Peyer's patch (tissue), 4 donors: ENCODE data around the gene GRIN3B. TPM values are rescaled to one million over a fixed set of nuclear protein-coding genes. Genes with fewer than 3 reads are reported as not detected.

Source experiments
- DNase-seq, 3 donors: peaks; one replicate each; pipeline ENCODE4 v3.0.0-alpha.2; 2017 to 2019
- H3K27ac ChIP-seq, 4 donors: fragments of 200-600 bp; sonication (generic); one replicate each; pipeline ENCODE4 v1.5.1; 2016 to 2019
- H3K27me3 ChIP-seq, 2 donors: fragments of 200-600 bp; sonication (generic); one replicate each; pipeline ENCODE4 v1.5.1; 2019
- H3K36me3 ChIP-seq, 3 donors: fragments of 200-600 bp; sonication (generic); one replicate each; pipeline ENCODE4 v1.5.1; 2016 to 2019
- H3K4me1 ChIP-seq, 4 donors: fragments of 200-600 bp; sonication (generic); one replicate each; pipeline ENCODE4 v1.5.1; 2016 to 2019
- H3K4me3 ChIP-seq, 4 donors: fragments of 200-600 bp; sonication (generic); 1 replicate in 3 of 4; 2 replicates in 1 of 4; pipeline ENCODE4 v1.5.1; 2016 to 2019; ENCODE audit warnings: mild to moderate bottlenecking in 1 of 4
- H3K9me3 ChIP-seq, 4 donors: fragments of 200-600 bp; sonication (generic); one replicate each; pipeline ENCODE4 v1.5.1; 2016 to 2019; ENCODE audit warnings: mild to moderate bottlenecking in 1 of 4
- POLR2A ChIP-seq, 2 donors: fragments of 450-650 bp; IDR thresholded peaks; one replicate each; pipeline ENCODE4 v1.5.1; 2017; ENCODE audit warnings: antibody characterized with exemption in 2 of 2, mild to moderate bottlenecking in 2 of 2, moderate library complexity in 2 of 2
- total RNA-seq, 4 donors: library from RNA; depleted of rRNA; stranded (reverse); fragments of >200 nt; gene quantifications; one replicate each; pipeline ENCODE4 v1.1.0, GENCODE V29; 2016
- TF ChIP-seq, protein P1 (sequence below), 6 experiments: fragments of 450-650 bp in 4 of 6; fragments of 200-600 bp in 2 of 6; sonication (generic) in 1 of 6; IDR thresholded peaks; one replicate each; pipeline ENCODE4 v1.5.1; 2017 to 2019; ENCODE audit warnings: antibody characterized with exemption in 6 of 6, mild to moderate bottlenecking in 3 of 6, moderate library complexity in 1 of 6

GRIN3B gene
- total RNA-seq, 4 donors from 2014 or later = not detected

DNA sequence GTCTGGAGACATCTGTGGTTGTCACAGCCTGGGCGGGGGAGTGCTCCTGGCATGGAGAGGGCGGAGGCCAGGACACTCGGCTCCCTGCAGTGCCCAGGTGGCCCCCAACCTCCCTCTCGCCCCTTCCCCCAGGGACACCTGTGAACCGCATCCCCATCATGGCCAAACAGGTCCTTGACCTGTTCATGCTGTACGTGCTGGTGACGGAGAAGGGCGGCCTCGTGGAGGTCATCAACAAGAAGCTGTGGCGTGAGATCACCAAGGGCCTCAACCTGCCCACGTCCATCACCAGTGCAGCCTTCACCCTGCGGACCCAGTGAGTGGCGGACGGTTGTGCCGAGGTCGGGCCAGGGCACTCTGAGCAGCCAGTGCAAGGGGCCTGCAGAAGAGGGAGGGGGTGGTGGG lies 36.1 kb upstream of the GRIN3B start:
- Histone ChIP-seq H3K4me1 (no peaks in the 10 kb centered on the region), H3K4me3 (no peak overlapping the region), H3K27me3 (no peaks in the 10 kb centered on the region), H3K27ac (no peak overlapping the region), H3K9me3 (no peaks in the 10 kb centered on the region), H3K36me3 (peaks cover 0 to 32% (median 0%) of the 10 kb centered on the region in 3 donors)
- TF ChIP-seq, protein P1, sequence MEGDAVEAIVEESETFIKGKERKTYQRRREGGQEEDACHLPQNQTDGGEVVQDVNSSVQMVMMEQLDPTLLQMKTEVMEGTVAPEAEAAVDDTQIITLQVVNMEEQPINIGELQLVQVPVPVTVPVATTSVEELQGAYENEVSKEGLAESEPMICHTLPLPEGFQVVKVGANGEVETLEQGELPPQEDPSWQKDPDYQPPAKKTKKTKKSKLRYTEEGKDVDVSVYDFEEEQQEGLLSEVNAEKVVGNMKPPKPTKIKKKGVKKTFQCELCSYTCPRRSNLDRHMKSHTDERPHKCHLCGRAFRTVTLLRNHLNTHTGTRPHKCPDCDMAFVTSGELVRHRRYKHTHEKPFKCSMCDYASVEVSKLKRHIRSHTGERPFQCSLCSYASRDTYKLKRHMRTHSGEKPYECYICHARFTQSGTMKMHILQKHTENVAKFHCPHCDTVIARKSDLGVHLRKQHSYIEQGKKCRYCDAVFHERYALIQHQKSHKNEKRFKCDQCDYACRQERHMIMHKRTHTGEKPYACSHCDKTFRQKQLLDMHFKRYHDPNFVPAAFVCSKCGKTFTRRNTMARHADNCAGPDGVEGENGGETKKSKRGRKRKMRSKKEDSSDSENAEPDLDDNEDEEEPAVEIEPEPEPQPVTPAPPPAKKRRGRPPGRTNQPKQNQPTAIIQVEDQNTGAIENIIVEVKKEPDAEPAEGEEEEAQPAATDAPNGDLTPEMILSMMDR (IDR thresholded peaks at IDR 0.05) = no peak
- TF ChIP-seq POLR2A (IDR thresholded peaks at IDR 0.05) = no peak
- DNase-seq = no peak

DNA sequence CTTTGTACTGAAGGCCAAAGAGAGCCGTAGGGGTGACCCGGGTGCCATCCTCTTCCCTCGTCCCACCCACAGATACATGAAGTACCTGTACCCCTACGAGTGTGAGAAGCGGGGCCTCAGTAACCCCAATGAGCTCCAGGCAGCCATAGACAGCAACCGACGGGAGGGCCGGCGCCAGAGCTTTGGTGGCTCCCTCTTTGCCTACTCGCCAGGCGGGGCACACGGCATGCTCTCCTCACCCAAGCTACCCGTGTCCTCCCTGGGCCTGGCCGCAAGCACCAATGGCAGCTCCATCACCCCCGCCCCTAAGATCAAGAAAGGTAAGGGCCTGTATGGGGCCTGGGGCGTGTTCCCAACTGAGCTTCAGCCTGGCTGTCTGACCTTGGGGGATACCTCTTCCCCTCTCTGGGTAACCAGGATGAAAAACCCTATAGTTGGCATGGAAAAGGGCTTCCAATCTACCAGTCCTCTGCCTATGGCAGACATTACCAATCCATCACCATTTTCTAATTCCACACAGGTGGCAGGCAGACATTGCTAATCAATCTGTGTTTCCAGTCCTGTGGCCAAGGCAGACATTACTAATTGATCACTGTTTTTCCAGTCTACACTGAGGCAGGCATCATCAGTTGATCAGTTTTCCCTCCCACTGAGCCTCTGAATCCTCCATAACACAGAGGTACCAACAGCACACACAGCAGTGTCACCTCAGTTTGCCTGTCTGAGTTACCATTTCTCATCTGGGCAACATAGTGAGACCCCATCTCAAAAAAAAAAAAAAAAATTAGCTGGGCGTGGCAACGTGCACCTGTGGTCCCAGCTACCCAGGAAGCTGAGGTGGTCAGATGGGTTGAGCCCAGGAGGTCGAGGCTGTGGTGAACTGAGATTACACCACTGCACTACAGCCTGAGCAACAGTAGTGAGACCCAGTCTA lies 35.2 kb upstream of the GRIN3B start:
- Histone ChIP-seq H3K36me3 (peaks cover 0 to 41% (median 0%) of the 10 kb centered on the region in 3 donors), H3K4me3 (no peak overlapping the region), H3K27ac (no peak overlapping the region), H3K4me1 (no peaks in the 10 kb centered on the region), H3K27me3 (no peaks in the 10 kb centered on the region), H3K9me3 (no peaks in the 10 kb centered on the region)
- no peak for DNase-seq
- no peak for TF ChIP-seq POLR2A (IDR thresholded peaks at IDR 0.05)
- TF ChIP-seq, protein P1 (IDR thresholded peaks at IDR 0.05) = no peak

DNA sequence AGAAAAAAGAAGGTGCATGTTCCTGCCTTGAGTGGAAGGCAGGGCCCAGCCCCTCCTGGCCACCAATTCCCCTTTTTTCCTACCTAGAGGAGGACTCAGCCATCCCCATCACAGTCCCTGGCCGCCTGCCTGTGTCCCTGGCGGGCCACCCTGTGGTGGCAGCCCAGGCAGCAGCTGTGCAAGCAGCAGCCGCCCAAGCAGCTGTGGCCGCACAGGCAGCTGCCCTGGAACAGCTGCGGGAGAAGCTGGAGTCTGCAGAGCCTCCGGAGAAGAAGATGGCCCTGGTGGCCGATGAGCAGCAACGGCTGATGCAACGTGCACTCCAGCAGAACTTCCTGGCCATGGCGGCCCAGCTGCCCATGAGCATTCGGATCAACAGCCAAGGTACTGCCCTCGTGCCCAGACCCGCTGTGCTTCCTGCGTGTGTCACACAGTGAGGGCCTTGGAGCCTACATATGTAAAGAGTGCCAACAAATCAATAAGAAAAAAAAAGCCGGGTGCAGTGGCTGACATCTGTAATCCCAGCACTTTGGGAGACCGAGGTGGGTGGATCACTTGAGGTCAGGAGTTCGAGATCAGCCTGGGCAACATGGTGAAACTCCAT lies 33.6 kb upstream of the GRIN3B start:
- no peak overlapping the region for H3K27ac ChIP-seq
- H3K27me3 ChIP-seq = no peaks in the 10 kb centered on the region
- no peaks in the 10 kb centered on the region for H3K4me1 ChIP-seq
- H3K36me3 ChIP-seq = peaks cover 0 to 56% (median 0%) of the 10 kb centered on the region in 3 donors
- no peak for DNase-seq
- no peak overlapping the region for H3K4me3 ChIP-seq
- no peak for TF ChIP-seq POLR2A (IDR thresholded peaks at IDR 0.05)
- TF ChIP-seq, protein P1 (IDR thresholded peaks at IDR 0.05) = no peak
- H3K9me3 ChIP-seq = peaks cover 0 to 10% (median 2%) of the 10 kb centered on the region in 4 donors

DNA sequence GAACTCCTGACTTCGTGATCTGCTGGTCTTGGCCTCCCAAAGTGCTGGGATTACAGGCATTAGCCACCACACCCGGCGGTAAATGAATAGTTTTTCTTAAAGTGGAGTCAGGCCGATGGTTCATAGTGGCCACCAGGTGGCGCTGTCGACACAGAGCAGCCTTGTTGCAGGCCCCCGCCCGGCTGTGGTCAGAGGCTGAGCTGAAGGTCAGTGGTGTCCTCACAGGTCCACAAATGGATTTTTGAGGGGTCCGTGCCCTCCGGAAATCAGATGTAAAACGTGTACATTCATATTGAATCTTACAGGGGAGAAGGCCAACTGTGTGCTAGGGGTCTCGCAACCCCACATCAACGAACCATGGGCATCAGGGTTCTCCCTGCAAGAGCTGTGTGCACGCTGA lies 29.5 kb upstream of the GRIN3B start:
- no peak for DNase-seq
- no peaks in the 10 kb centered on the region for H3K27me3 ChIP-seq
- H3K27ac ChIP-seq = no peak overlapping the region
- H3K36me3 ChIP-seq = peaks cover 0 to 45% (median 0%) of the 10 kb centered on the region in 3 donors
- H3K9me3 ChIP-seq = peaks cover 0 to 10% (median 2%) of the 10 kb centered on the region in 4 donors
- H3K4me3 ChIP-seq = no peak overlapping the region
- no peak for TF ChIP-seq POLR2A (IDR thresholded peaks at IDR 0.05)
- TF ChIP-seq, protein P1 (IDR thresholded peaks at IDR 0.05) = peak in 4 of 6 experiments; percentile 36 to 45 (median 40)
- H3K4me1 ChIP-seq = no peaks in the 10 kb centered on the region

DNA sequence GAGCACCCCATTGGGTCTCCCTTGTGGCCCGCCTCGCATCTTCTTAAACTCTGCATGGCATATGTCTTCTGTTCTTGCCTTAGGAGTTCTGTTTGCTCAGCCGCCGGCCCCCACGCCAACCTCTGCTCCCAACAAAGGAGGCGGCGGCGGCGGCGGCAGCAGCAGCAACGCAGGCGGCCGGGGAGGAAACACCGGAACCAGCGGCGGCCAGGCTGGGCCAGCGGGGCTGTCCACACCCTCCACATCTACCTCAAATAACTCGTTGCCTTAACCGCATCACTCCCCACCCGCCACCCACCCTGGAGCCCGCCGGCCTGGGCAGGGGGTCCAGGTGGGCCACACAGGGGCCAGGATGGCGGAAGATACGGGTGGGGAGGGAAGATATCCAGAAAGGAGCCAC lies 28.4 kb upstream of the GRIN3B start:
- Histone ChIP-seq H3K4me3 (no peak overlapping the region), H3K27ac (no peak overlapping the region), H3K4me1 (no peaks in the 10 kb centered on the region), H3K27me3 (no peaks in the 10 kb centered on the region), H3K9me3 (peaks cover 0 to 10% (median 2%) of the 10 kb centered on the region in 4 donors), H3K36me3 (peaks cover 0 to 42% (median 0%) of the 10 kb centered on the region in 3 donors)
- TF ChIP-seq, protein P1 (IDR thresholded peaks at IDR 0.05) = no peak
- no peak for TF ChIP-seq POLR2A (IDR thresholded peaks at IDR 0.05)
- no peak for DNase-seq
